ENCODE data around the gene LENG8.

Gene LENG8

GRCh38 chr19:54448774-54449700 is at the start of gene LENG8:
TSS of gene LENG8 (plus strand) at chr19:54449199. CDS start at chr19:54451345, 2,146 bp downstream.
- DNase-seq = peak; percentile 99

GRCh38 chr19:54400913-54401312 is 48.1 kb upstream of the LENG8 start:
- DNase-seq = no peak

DNA sequence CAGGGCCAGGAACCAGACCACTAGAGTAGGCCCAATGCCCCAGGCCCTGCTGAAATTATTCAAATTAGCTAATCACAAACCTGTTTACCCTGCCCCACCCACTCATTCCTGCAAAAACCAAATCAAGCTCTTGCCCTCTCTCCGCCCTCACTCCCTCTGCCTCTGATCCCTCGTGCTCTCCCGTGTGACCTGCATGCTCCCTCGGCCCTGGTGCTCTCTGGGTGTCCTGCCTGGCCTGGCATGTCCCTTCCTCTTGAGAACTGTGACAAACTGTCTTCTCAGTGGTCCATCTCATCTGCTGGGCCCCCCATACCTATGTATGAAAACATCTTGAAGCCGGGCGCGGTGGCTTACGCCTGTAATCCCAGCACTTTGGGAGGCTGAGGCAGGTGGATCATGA is 45.9 kb upstream of the LENG8 start:
- no peak for DNase-seq

DNA sequence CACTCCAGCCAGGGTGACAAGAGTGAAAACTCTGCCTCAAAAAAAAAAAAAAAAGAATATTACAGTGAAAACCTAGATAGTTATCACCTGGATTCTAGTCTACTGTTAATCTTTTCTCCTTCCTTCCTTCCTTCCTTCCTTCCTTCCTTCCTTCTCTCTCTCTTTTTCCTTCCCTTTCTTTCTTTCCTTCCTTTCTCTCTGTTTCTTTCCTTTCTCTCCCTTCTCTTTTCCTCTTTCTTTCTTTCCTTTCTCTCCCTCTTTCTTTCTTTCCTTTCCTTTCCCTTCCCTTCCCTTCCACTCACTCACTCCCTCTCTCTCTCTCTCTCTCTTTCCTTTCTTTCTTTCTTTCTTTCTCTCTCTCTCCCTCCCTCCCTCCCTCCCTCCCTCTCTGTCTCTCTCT is 43.4 kb upstream of the LENG8 start:
- no peak for DNase-seq

GRCh38 chr19:54407780-54408179 is 41.2 kb upstream of the LENG8 start:
- no peak for DNase-seq

- no peak for DNase-seq
Measured at GRCh38 chr19:54408456-54409026, 40.5 kb upstream of the LENG8 start.

DNA sequence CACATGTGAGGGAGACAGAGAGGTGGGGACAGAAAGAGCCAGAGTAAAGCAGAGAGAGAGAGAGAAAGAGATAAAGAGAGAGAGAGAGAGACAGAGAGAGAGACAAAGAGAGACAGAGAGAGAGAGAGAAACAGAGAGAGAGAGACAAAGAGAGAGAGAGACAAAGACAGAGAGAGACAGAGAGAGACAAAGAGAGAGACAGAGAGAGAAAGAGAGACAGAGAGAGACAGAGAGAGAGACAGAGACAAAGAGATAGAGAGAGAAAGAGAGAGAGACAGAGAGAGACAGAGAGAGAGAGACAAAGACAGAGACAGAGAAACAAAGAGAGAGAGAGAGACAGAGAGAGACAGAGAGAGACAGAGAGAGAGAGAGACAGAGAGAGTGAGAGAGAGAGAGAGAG is 38.0 kb upstream of the LENG8 start:
- DNase-seq = no peak

- no peak for DNase-seq
Measured at GRCh38 chr19:54412877-54413276, 36.1 kb upstream of the LENG8 start.

- DNase-seq = no peak
Measured at GRCh38 chr19:54414156-54414555, 34.8 kb upstream of the LENG8 start.

- DNase-seq = no peak
Measured at GRCh38 chr19:54415208-54415900, 33.6 kb upstream of the LENG8 start, which contains the start of gene TTYH1. TSS of gene TTYH1 (plus strand) at chr19:54415464. CDS start at chr19:54415553, 89 bp downstream.

DNA sequence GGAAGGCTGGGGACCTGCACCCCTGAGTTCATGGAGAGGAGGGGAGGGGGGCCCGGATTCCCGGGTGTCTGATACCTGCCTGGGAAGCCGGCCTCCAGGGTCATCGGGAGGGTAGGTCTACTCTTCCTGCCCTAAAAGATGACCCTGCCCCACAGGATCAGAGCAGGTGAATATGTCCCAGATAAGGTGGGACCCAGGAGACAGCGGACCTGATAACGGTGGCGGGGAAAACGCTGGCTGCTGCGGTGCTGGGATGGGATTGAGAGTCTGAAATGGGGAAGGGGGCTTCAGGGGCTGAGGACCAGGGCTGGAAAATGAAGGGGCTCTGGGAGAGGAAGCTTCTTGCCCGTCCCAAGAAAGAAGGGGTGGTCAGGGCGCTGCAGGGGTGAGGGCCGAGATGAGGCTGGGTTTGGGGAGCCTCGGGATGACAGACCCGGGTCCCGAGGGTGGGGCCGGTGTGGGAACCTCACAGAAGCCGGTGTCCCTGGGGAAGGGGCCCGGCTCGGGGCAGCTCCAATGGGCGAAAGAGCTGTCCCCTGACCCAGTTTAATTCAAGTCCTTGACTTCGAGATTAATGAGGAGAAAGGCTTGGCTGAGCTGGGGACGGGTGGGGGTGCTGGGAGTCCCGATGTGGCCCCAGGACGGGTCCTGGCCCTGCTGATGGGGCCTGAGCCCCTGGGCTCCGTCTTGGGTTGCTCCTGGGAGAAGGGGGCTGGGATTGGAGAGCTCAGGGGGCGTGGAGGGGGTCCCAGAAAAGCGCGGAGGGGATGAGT is 32.9 kb upstream of the LENG8 start:
- no peak for DNase-seq

DNA sequence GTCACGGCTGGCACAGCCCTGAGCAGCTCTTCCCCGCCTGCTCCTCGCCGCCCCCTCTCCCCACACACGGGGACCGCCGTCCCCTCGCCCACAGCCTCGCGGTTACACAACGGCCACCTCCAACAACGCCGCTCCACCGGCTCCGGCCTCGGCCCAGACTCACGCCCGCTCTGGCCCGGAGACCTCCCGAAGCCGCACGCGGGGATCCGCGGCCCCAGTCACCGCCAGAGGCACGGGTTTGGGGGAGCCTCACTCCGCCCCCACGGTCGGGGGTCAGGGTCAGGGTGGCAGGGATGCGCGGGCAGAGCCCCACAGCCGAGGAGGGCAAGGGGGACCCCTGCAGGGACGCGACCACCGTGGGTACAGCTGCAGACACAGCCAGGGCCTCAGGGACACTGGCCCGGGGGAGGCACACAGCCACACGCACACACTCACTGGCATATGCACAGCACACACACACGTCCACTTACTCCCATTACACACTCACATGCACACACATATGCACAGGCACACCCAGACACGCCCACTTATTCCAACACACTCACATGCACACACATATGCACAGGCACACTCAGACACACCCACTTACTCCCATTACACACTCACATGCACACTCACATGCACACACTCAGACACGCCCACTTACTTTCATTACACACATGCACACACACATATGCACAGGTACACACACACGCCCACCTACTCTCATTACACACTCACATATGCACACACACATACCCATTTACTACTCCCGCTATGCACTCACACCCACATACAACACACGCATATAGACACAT is 32.1 kb upstream of the LENG8 start:
- DNase-seq = no peak

DNA sequence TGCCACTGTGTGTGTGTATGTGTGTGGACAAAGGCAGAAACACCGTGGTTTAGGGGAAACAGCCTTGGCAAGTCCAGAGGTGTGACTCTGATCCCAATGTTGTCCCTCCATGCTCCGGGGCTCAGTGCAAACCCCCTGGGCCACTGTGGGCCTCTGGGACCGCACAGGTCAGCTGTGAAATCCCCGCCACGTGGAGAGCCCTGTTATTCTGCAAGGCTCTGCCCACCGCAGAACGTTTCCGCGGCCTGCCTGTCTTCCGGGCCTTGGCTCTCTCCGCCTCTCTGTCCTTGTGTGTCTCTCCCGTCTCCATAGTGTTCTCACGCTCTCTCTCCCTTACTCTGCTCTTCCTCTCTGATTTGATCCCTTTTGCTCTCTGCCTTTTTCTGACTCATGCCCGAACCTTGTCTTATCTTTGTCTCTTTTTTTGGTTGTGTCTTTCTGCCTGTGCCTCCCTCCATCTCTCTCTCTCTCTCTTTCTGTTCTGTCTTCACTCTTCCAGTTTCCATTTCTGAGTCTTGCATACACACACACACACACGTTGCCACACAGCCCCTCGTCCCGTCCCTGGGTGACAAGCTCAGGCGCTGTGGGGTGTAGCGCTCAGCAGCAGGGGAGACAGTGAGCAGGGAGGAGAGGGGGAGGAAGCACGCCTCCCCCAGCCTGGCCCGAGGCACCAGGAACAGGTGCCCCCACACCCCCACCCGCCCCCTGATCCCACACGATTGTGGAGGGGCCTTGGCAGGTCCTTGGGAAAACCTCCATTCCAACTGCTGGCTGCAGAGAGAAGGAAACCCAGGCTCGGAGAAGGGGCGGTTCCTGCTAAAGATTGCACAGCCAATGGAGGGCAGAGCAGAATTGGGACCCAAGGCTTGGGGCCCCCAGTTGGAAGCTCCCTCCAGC is 30.7 kb upstream of the LENG8 start:
- DNase-seq = peak; percentile 82

DNA sequence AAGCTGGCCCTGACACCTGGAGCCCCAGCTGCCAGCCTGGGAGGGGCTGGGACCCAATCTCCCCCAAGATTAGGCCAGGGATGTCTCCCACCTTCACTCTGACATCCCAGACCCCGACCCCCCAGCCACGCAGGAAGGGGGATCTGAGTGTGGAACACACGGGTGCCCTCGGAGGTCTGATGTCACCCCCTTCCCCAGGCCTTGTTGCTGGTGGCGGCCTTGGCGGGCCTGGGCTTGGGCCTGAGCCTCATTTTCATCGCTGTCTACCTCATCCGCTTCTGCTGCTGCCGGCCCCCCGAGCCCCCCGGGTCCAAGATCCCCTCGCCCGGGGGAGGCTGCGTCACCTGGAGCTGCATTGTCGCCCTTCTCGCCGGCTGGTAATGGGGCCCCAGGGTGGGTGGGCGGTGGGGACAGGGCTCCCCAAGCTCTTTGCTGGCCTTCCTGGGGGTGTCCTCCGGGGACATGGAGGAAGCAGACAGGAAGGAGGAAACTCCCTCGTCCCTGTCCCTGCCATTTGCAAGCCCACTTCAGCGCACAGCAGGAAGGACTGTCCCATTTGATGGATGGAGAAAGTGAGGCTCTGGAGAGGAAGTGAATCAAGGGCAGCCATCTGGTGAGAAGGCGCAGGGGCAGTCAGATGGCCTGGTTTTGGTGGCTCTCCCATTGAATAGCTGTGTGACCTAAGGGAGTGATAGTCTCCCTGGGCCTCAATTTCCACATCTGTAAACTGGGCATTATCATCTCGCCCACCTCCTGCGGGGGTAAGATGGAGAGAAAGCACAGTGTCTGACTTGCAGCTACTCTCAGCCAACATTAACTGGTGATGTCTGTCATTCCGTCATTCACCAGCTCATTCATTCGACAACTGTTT is 29.8 kb upstream of the LENG8 start:
- DNase-seq = no peak

- no peak for DNase-seq
Measured at GRCh38 chr19:54420068-54420382, 29.0 kb upstream of the LENG8 start.

DNA sequence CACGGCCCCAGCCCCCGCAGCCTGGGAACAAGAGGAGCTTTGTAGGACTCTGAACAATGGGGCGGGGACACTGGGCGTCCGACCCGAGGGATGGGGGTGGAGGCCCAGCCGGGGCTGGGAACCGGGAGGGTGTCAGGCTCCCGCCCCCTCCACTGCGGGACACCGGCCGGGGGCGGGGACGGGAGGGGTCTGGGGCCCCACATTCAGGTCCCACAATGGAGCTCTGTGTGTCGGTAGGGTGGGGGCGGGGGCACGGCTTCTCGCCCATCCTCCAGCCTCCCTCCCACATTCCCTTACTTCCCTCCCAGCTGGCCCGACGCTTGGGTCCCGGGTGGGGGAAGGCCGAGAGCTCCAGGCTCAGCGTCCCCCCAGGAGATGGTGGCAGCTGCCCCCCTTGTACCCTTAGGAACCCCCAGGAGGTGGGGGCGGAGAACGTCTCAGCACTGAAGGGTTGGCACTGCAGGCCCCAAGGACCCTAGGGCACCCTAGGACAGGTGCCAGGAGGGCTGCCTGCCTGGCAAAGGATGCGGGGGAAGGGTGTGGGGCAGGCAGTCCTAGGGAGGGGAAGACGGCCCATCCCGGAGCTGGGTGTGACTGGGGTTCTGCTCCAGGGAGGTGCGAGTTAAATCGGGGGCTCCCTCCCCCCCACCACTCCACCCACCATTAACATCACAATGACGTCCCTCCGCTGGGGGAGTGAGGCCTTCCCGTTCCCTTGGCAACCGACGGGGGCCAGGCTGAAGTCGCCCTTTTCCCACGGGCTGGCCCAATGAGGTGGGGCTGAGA is 28.4 kb upstream of the LENG8 start:
- DNase-seq = no peak

DNA sequence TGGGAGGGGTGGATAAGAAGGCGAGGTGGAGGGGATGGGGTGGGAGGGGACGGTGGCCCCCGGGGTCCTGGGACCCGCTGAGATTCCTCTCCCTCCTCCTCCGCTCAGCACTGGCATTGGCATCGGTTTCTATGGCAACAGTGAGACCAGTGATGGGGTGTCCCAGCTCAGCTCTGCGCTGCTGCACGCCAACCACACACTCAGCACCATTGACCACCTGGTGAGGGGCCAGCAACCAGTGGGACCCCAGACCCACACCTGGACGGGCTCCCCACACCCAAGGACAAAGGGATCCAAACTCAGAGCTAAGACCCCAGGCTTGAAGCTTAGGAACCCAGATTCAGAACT is 27.9 kb upstream of the LENG8 start:
- no peak for DNase-seq

DNA sequence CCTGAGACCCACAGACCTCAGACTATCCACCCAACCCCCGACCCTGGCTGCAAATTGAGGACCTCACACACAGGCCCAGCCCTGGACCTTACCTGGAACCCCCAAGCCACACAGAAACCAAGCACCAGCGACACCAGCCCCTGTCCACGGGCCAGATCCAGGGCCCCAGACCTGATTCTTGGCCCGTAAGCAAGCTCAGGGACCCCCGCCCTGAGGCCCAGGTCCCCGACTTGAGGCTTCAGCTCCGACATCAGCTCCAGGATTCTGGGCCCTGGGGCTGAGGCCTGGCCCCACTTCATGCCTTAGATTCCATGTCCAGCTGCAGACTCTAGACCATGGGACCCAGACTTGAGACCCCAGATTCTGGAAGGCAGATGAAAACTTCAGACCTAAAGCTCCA is 27.5 kb upstream of the LENG8 start:
- no peak for DNase-seq

DNA sequence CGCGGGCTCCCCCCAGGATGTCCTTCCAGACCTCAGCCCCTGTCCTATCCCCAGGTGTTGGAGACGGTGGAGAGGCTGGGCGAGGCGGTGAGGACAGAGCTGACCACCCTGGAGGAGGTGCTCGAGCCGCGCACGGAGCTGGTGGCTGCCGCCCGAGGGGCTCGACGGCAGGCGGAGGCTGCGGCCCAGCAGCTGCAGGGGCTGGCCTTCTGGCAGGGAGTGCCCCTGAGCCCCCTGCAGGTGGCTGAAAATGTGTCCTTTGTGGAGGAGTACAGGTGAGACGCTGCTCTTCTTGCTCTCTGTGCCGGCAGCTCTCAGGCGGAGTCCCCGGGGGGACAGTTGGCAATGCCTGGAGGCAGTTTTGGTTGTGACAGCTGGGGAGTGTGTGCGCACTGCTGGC is 26.9 kb upstream of the LENG8 start:
- DNase-seq = no peak
